K562 (cell line): ENCODE data around the gene NEK2. TPM values are rescaled to one million over a fixed set of nuclear protein-coding genes. Genes with fewer than 3 reads are reported as not detected.

ENCODE experiments used
- BCL6 ChIP-seq: fragments of 250-450 bp; sonication (Bioruptor Pico); IDR thresholded peaks from 2 replicates; pipeline ENCODE4 v1.4.0; 2020
- BCOR ChIP-seq: fragments of 450-650 bp; IDR thresholded peaks from 2 replicates; pipeline ENCODE4 v1.6.1; 2016
- CREM ChIP-seq: IDR thresholded peaks from 2 replicates; pipeline ENCODE4 v1.6.1; 2014; ENCODE audit warnings: antibody characterized with exemption, low read depth
- DEAF1 ChIP-seq: fragments of 450-650 bp; formaldehyde crosslinking; IDR thresholded peaks from 2 replicates; pipeline ENCODE4 v1.4.0; 2020; ENCODE audit warnings: mild to moderate bottlenecking, moderate library complexity
- DMBX1 ChIP-seq: fragments of 250-450 bp; sonication (Bioruptor Pico); IDR thresholded peaks from 2 replicates; pipeline ENCODE4 v1.8.0; 2022; ENCODE audit warnings: inconsistent platforms, mild to moderate bottlenecking, moderate library complexity, borderline replicate concordance
- HBP1 ChIP-seq: fragments of 450-650 bp; formaldehyde crosslinking; IDR thresholded peaks from 2 replicates; pipeline ENCODE4 v1.4.0; 2022; ENCODE audit warnings: missing genetic modification characterization
- HNRNPUL1 ChIP-seq: fragments of 200-400 bp; formaldehyde crosslinking; IDR thresholded peaks from 2 replicates; pipeline ENCODE4 v1.6.1; 2017; ENCODE audit warnings: low read length
- MYNN ChIP-seq, 2 experiments: sonication (generic); formaldehyde crosslinking in 1 of 2; IDR thresholded peaks; 2 replicates each; pipeline versions ENCODE4 v1.5.0 to v1.6.1; 2016 to 2020; ENCODE audit warnings: antibody characterized with exemption in 1 of 2, missing genetic modification reagents in 1 of 2
- NCOA4 ChIP-seq: fragments of 450-650 bp; IDR thresholded peaks from 2 replicates; pipeline ENCODE4 v1.6.1; 2018; ENCODE audit warnings: mild to moderate bottlenecking; ENCODE audit not compliant: partially characterized antibody
- PPARD ChIP-seq: fragments of 250-450 bp; sonication (Bioruptor Pico); IDR thresholded peaks from 2 replicates; pipeline ENCODE4 v1.8.0; 2022; ENCODE audit warnings: inconsistent platforms, mild to moderate bottlenecking, moderate library complexity
- PRMT5 ChIP-seq: sonication (generic); formaldehyde crosslinking; IDR thresholded peaks from 2 replicates; pipeline ENCODE4 v1.5.0; 2020; ENCODE audit warnings: missing genetic modification reagents
- SMARCB1 ChIP-seq: IDR thresholded peaks from 2 replicates; pipeline ENCODE4 v1.6.1; 2011; ENCODE audit warnings: improper control_type of control experiment, low read depth; ENCODE audit not compliant: insufficient read length
- TCF3 ChIP-seq: sonication (generic); formaldehyde crosslinking; IDR thresholded peaks from 2 replicates; pipeline ENCODE4 v1.4.0; 2020; ENCODE audit warnings: mild to moderate bottlenecking, missing genetic modification reagents
- TEAD1 ChIP-seq, 2 experiments: fragments of 450-650 bp in 1 of 2; sonication (generic) in 1 of 2; formaldehyde crosslinking; IDR thresholded peaks; 2 replicates each; pipeline versions ENCODE4 v1.4.0 to v1.8.0; 2020 to 2022; ENCODE audit warnings: mild to moderate bottlenecking in 2 of 2, missing genetic modification reagents in 1 of 2
- ZC3H11A ChIP-seq: IDR thresholded peaks from 2 replicates; pipeline ENCODE4 v1.6.1; 2012; ENCODE audit warnings: low read depth, low read length, improper control_type of control experiment
- ZNF239 ChIP-seq: fragments of 250-450 bp; sonication (Bioruptor Pico); IDR thresholded peaks from 2 replicates; pipeline ENCODE4 v1.4.0; 2020; ENCODE audit warnings: mild to moderate bottlenecking
- ZNF398 ChIP-seq: fragments of 250-450 bp; sonication (Bioruptor Pico); IDR thresholded peaks from 2 replicates; pipeline ENCODE4 v1.8.0; 2021; ENCODE audit warnings: moderate library complexity, mild to moderate bottlenecking, inconsistent platforms
- ZNF589 ChIP-seq: fragments of 200-800 bp; sonication (Bioruptor generic); IDR thresholded peaks from 2 replicates; pipeline ENCODE4 v1.6.1; 2016; ENCODE audit warnings: low read depth, missing genetic modification characterization, missing compliant biosample characterization
- ZSCAN29 ChIP-seq: fragments of 450-650 bp; IDR thresholded peaks from 2 replicates; pipeline ENCODE4 v1.6.1; 2017
- polyA plus RNA-seq, 8 experiments: library from polyadenylated mRNA; depleted of rRNA in 4 of 8; stranded (reverse) in 5 of 8; unstranded in 3 of 8; fragments of >200 nt; fragmentation: Nextera tagmentation in 2 of 8; fragmentation: Illumina TruSeq in 1 of 8; extraction: Ambion mirVana in 2 of 8; extraction: Trizol in 1 of 8; gene quantifications; 2 replicates each; pipeline versions ENCODE4 v1.2.1 to v1.2.3, GENCODE V29; 2011 to 2014; ENCODE audit warnings: inconsistent platforms in 1 of 8, missing spikeins in 1 of 8
- total RNA-seq, 7 experiments: library from RNA; depleted of rRNA in 6 of 7; stranded (reverse); fragments of >200 nt in 6 of 7; fragmentation: Illumina TruSeq in 2 of 7; extraction: Trizol in 2 of 7; gene quantifications; 2 replicates each; pipeline versions ENCODE4 v1.2.1 to v1.2.3, GENCODE V29; 2011 to 2021; ENCODE audit warnings: low replicate concordance in 1 of 7
- TF ChIP-seq, protein P1 (sequence below): fragments of 250-450 bp; sonication (Bioruptor Pico); IDR thresholded peaks from 2 replicates; pipeline ENCODE4 v1.4.0; 2020; ENCODE audit warnings: mild to moderate bottlenecking, moderate library complexity

NEK2 gene
- total and polyA plus RNA-seq, 9 of the 15 experiments (the other 6 are each of a cell fraction or from before 2014, with no cell fraction given), result 30.0 to 74.7 (median 66.4) TPM

GRCh38 chr1:211698161-211699026, 23.0 kb upstream of the NEK2 start (continued):
- TF ChIP-seq, protein P1, sequence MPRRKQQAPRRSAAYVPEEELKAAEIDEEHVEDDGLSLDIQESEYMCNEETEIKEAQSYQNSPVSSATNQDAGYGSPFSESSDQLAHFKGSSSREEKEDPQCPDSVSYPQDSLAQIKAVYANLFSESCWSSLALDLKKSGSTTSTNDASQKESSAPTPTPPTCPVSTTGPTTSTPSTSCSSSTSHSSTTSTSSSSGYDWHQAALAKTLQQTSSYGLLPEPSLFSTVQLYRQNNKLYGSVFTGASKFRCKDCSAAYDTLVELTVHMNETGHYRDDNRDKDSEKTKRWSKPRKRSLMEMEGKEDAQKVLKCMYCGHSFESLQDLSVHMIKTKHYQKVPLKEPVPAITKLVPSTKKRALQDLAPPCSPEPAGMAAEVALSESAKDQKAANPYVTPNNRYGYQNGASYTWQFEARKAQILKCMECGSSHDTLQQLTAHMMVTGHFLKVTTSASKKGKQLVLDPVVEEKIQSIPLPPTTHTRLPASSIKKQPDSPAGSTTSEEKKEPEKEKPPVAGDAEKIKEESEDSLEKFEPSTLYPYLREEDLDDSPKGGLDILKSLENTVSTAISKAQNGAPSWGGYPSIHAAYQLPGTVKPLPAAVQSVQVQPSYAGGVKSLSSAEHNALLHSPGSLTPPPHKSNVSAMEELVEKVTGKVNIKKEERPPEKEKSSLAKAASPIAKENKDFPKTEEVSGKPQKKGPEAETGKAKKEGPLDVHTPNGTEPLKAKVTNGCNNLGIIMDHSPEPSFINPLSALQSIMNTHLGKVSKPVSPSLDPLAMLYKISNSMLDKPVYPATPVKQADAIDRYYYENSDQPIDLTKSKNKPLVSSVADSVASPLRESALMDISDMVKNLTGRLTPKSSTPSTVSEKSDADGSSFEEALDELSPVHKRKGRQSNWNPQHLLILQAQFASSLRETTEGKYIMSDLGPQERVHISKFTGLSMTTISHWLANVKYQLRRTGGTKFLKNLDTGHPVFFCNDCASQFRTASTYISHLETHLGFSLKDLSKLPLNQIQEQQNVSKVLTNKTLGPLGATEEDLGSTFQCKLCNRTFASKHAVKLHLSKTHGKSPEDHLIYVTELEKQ, result no peak
- TF ChIP-seq BCL6, result no peak
- no peak for TF ChIP-seq TCF3 (CRISPR knock-in tag)
- TF ChIP-seq PPARD (CRISPR knock-in tag), result no peak
- no peak for TF ChIP-seq ZNF239 (CRISPR knock-in tag)
- no peak for TF ChIP-seq SMARCB1
- TF ChIP-seq MYNN (IDR thresholded peaks at IDR 0.05), result peak; percentile 73; the same call in 1 of the 2 replicates
- no peak for TF ChIP-seq MYNN (CRISPR knock-in tag; IDR thresholded peaks at IDR 0.05)
- no peak for TF ChIP-seq NCOA4
- no peak for TF ChIP-seq HNRNPUL1
- TF ChIP-seq CREM, result peak; percentile 38; the same call in 1 of the 2 replicates
- no peak for TF ChIP-seq HBP1 (CRISPR knock-in tag)
- peak; percentile 36; the same call in 1 of the 2 replicates for TF ChIP-seq BCOR
- no peak for TF ChIP-seq ZSCAN29
- TF ChIP-seq ZC3H11A, result no peak
- TF ChIP-seq ZNF398 (CRISPR knock-in tag), result no peak
- peak in 1 of 2 experiments; percentile 56; a peak in 1 of 4 replicates for TF ChIP-seq TEAD1 (CRISPR knock-in tag; IDR thresholded peaks at IDR 0.05)
- TF ChIP-seq ZNF589 (CRISPR knock-in tag), result no peak
- peak; percentile 98 for TF ChIP-seq DEAF1 (CRISPR knock-in tag)
- no peak for TF ChIP-seq PRMT5 (CRISPR knock-in tag)
- 0 out of 2 replicates have a peak, but pooled peaks have one; percentile 40 for TF ChIP-seq DMBX1 (CRISPR knock-in tag)
